Activated T-cell treated with anti-CD3 and anti-CD28 coated beads, Interleukin-2, amount 50 U/mL, for 72 hours (primary cell): ENCODE data around the gene MDP1. TPM values are rescaled to one million over a fixed set of nuclear protein-coding genes. Genes with fewer than 3 reads are reported as not detected.
"Not testable (repeated sequence)": the region's sequence is repeated elsewhere in the genome, so short reads cannot be mapped to it uniquely, and the experiment has no call there.

ENCODE experiments used
- ATAC-seq, 2 donors: fragments of 150-1000 bp; cut with Tn5 transposase; replicated peaks in 1 of 2; 2 replicates each; pipeline ENCODE4 v1.10.0; 2021; ENCODE audit warnings: moderate library complexity in 2 of 2, mild to moderate bottlenecking in 1 of 2
- DNase-seq, 2 donors: peaks; one replicate each; pipeline ENCODE4 v3.0.0; 2021 to 2022; ENCODE audit warnings: mixed read lengths in 1 of 2
- H3K27ac Mint-ChIP-seq: one replicate; pipeline ENCODE4 v1.8.0; 2022; ENCODE audit warnings: mild to moderate bottlenecking, moderate library complexity, mixed read lengths
- H3K27me3 Mint-ChIP-seq: one replicate; pipeline ENCODE4 v1.8.0; 2022; ENCODE audit warnings: low read depth, mixed read lengths
- H3K36me3 Mint-ChIP-seq, 2 donors: one replicate each; pipeline ENCODE4 v1.8.0; 2022; ENCODE audit warnings: mixed read lengths in 2 of 2, mild to moderate bottlenecking in 1 of 2; ENCODE audit not compliant: insufficient read depth in 2 of 2
- H3K4me1 Mint-ChIP-seq: one replicate; pipeline ENCODE4 v1.8.0; 2022; ENCODE audit warnings: low read depth, mixed read lengths
- H3K4me3 Mint-ChIP-seq, 2 donors: one replicate each; pipeline ENCODE4 v1.8.0; 2022; ENCODE audit warnings: mild to moderate bottlenecking in 2 of 2, mixed read lengths in 2 of 2, moderate library complexity in 2 of 2
- H3K9me3 Mint-ChIP-seq, 2 donors: one replicate each; pipeline ENCODE4 v1.8.0; 2022; ENCODE audit warnings: mixed read lengths in 2 of 2
- total RNA-seq, 2 donors: library from RNA; stranded (reverse); gene quantifications; one replicate each; pipeline ENCODE4 v1.2.3, GENCODE V29; 2022

MDP1 gene
- total RNA-seq, 2 donors from 2014 or later: 16.8 to 20.2 TPM

DNA sequence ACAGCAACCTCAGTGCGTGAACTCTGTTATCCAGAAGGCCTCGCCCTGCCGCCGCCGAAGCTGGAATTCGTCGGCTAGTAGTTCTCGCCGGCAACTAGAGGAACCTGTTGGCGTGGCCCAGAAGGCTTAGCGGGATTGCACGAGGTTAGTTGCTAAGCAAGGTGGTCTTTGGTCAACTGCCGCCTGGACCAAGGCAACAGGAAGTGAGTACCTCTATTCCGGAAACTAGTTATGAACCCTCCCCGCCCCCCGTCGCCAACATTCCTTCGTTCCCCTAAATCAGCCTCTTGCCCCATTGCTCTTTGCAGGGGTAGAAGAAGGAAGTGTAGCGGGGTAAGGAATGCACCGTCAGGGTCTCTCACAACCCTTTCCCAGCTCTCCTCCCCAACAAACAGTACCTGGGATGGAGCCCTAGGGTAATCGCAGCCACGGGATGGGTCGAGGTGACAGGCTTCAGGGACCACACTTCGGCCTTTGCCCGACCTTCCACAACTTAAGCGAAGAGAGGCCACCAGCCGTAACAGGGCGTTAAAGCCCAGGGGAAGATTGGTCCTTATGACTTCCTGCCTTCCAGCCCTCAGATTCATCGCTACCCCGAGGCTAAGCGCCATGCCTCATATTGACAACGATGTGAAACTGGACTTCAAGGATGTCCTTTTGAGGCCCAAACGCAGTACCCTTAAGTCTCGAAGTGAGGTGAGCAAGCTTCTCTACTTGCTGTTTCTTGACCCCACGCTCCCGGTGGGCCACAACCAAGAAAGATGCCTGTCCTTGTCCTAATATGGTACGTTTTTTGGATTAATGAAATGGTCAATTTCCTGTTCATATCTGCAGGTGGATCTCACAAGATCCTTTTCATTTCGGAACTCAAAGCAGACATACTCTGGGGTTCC lies 17.0 kb upstream of the MDP1 start, which contains the start of gene GMPR2:
Gene GMPR2 (plus strand): TSS at position 285 of the 893 bp plus-strand sequence. CDS start 325 bp downstream, at position 610.
- H3K9me3 Mint-ChIP-seq: no peaks in the 10 kb centered on the region
- H3K27ac Mint-ChIP-seq: peak within 1 kb of the TSS; percentile 85
- DNase-seq (peak; percentile 21 to 24), ATAC-seq (peak; percentile 58 to 61)
- H3K27me3 Mint-ChIP-seq: no peaks in the 10 kb centered on the region
- H3K4me1 Mint-ChIP-seq: peaks cover 65% of the 10 kb centered on the region
- peak within 1 kb of the TSS; percentile 71 to 84 for H3K4me3 Mint-ChIP-seq
- peaks cover 8 to 12% of the 10 kb centered on the region in 2 donors for H3K36me3 Mint-ChIP-seq

DNA sequence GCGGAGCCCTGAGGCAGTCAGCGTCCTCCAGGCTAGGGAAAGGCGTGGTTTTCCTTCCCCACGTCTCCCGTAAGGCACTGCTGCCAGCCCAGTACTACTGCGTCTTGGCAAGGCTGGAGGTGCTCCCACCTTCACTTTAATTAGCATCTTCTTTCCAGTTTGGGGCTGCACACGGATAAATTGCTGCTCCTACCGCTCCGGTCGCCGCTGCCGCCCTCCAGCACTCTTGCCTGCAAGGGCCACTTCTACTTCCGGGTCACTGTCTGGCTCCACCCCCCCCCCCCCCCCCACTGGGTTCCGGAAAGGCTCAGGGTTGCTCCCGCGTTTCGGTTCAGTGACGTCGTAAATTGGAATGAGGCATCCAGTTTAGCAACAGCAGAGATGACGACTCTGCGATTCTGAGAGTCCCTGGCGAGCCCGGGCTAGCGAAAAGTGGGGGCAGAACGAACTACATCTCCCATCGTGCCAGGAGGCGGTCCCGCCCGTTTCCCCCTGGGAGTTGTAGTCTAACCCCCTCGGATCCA lies 16.3 kb upstream of the MDP1 start, which contains the start of gene NEDD8:
Gene NEDD8 (minus strand): TSS at position 247 of the 524 bp plus-strand sequence. CDS start 100 bp downstream, at position 147.
- ATAC-seq (peak; percentile 87 to 93), DNase-seq (peak; percentile 90 to 93)
- H3K27me3 Mint-ChIP-seq: no peaks in the 10 kb centered on the region
- H3K36me3 Mint-ChIP-seq: peaks cover 8% of the 10 kb centered on the region in 2 donors
- peaks cover 63% of the 10 kb centered on the region for H3K4me1 Mint-ChIP-seq
- H3K27ac Mint-ChIP-seq: peak within 1 kb of the TSS; percentile 85
- peak within 1 kb of the TSS; percentile 71 to 84 for H3K4me3 Mint-ChIP-seq
- no peaks in the 10 kb centered on the region for H3K9me3 Mint-ChIP-seq

DNA sequence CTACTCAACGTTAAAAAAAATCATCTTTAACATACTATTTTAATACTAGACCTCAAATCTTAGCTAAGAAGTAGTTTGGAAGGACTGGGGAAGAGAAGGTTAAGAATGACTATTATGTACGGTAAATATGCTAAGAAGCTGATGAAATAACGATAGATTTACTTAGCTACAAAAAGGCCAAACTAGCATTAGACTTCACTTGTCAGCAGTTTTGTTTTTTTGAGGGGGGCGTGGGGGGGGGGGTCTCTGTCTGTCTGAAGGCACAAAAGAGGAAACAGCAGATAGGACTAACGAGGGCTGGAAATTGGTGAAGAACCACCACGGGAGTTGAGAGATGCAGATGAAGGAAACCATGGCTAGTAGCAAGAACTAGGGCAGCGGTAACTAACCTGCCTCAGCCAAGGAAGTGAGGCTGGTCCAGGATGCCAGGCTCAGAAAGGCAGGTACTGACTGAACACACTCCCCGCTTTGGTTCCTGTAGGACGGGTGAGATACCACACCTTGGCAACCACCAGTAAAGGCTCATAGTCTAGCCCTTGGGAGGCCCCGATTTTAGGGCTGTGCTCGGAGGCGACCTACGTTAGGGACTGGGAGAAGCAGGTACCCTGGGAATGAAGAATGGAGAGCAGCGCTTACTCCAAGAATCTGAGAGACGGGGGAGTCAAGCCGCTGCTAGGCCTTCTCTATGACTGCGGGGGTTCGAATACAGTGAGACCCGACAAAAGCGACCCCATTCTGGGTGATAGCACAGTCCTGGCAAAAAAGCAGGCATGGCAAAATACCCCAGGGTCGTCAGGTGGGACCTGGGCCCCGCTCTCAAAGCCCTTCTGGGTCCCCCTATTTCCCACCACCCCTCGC lies 15.6 kb upstream of the MDP1 start:
- H3K27me3 Mint-ChIP-seq: no peaks in the 10 kb centered on the region
- ATAC-seq: peak; percentile 22 to 27
- H3K36me3 Mint-ChIP-seq: peaks cover 9% of the 10 kb centered on the region in 2 donors
- peak overlapping the region; percentile 85 for H3K27ac Mint-ChIP-seq
- peak overlapping the region; percentile 71 to 84 for H3K4me3 Mint-ChIP-seq
- peaks cover 63% of the 10 kb centered on the region for H3K4me1 Mint-ChIP-seq
- DNase-seq: peak; percentile 29 to 30
- H3K9me3 Mint-ChIP-seq: no peaks in the 10 kb centered on the region

DNA sequence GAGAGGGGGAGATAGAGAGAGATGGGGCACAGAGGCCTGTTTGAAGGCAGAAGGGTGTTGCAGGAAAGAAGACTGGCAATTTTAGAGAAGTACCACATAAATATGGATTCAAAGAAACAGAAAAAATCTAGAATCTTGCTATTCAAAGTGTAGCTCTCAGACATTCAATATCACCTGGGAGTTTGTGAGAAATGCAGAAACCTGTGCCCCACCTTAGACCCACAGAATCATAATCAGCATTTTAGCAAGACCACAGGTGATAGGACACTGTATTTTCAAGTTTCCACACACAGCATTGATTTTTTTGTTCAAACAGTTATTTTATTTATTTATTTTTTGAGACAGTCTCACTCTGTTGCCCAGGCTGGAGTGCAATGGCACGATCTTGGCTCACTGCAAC lies 13.0 kb upstream of the MDP1 start:
- peaks cover 57% of the 10 kb centered on the region for H3K4me1 Mint-ChIP-seq
- no peaks in the 10 kb centered on the region for H3K9me3 Mint-ChIP-seq
- DNase-seq (no peak), ATAC-seq (no peak)
- H3K27me3 Mint-ChIP-seq: no peaks in the 10 kb centered on the region
- H3K27ac Mint-ChIP-seq: peak overlapping the region; percentile 36
- no peak overlapping the region for H3K4me3 Mint-ChIP-seq
- H3K36me3 Mint-ChIP-seq: peaks cover 6 to 15% of the 10 kb centered on the region in 2 donors

DNA sequence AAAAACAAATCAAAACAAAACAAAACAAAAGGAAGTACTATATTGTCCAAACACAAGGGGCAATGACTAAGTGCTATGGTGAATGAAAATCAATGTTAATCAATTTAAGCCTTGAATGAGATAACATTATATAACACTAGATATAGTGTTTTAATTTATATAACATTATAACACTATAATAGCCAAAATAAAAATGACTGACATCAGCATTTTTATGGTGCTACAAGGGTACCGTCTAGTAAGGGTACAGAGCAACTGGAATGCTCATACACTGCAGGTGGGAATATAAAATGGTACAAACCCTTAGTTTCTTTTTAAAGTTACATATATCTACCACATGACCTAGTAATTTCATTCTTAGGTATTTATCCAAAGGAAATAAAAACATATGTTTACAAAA lies 10.6 kb upstream of the MDP1 start:
- Mint-ChIP-seq H3K27ac (peak overlapping the region; percentile 94), H3K36me3 (peaks cover 4 to 13% of the 10 kb centered on the region in 2 donors), H3K4me1 (peaks cover 47% of the 10 kb centered on the region), H3K9me3 (no peaks in the 10 kb centered on the region), H3K27me3 (no peaks in the 10 kb centered on the region), H3K4me3 (peak overlapping the region in 1 of 2 donors; percentile 52)
- DNase-seq: no peak
- ATAC-seq: no peak

DNA sequence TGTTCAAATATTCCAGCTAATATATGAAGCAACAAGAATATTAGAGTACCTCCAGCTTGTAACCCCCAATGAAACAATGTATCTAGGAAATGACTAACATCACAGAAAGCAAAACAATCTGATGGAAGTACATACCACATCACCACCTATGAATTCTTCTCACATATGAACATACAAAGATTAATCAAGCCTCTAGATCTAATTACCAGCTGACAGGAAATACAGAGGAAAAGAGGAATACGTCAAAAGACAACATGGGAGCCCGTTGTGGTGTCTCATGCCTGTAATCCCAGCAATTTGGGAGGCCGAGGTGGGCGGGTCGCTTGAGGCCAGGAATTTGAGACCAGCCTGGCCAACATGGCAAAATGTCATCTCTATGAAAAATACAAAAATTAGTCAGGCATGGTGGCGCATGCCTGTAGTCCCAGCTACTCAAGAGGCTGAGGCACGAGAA lies 8.8 kb upstream of the MDP1 start:
- no peaks in the 10 kb centered on the region for H3K9me3 Mint-ChIP-seq
- H3K36me3 Mint-ChIP-seq: peaks cover 4 to 13% of the 10 kb centered on the region in 2 donors
- ATAC-seq: no peak
- no peaks in the 10 kb centered on the region for H3K27me3 Mint-ChIP-seq
- peaks cover 40% of the 10 kb centered on the region for H3K4me1 Mint-ChIP-seq
- H3K4me3 Mint-ChIP-seq: no peak overlapping the region
- DNase-seq: no peak
- H3K27ac Mint-ChIP-seq: peak overlapping the region; percentile 56

DNA sequence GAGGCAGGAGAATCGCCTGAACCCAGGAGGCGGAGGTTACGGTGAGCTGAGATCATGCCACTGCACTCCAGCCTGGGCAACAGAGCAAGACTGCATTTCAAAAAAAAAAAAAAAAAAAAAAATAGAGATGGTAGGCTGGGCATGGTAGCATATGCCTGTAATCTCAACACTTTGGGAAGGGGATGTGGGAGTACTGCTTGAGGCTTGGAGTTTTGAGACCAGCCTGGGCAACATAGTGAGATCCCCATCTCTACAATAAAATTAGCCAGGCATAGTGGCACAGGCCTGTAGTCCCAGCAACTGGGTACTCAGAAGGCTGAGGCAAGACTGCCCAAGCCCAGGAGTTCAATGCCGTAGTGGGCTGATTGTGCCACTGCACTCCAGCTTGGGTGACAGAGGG lies 7.1 kb upstream of the MDP1 start:
- H3K9me3 Mint-ChIP-seq, ATAC-seq, H3K27me3 Mint-ChIP-seq, H3K27ac Mint-ChIP-seq, H3K4me3 Mint-ChIP-seq, DNase-seq: not testable (repeated sequence)
- peaks cover 30% of the 10 kb centered on the region for H3K4me1 Mint-ChIP-seq
- H3K36me3 Mint-ChIP-seq: peaks cover 4 to 12% of the 10 kb centered on the region in 2 donors

DNA sequence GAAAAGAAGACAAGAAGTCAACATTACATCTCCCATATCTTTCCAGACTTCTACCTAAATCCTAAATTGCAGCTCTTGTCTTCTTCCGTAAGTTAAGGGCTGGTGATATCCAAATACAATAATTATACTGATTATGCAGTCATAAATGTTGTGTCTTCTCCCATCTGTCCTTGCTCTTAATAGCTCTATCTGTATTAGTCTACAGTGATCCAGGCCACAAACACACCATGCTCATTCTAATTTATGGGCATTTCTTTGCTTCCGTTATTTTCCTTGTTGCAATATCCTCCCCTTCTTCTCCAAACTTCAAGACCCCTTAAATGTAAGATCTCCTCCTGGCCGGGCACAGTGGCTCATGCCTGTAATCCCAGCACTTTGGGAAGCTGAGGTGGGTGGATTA lies 3.7 kb upstream of the MDP1 start:
- H3K27me3 Mint-ChIP-seq: no peaks in the 10 kb centered on the region
- H3K27ac Mint-ChIP-seq: no peak overlapping the region
- H3K9me3 Mint-ChIP-seq: no peaks in the 10 kb centered on the region
- no peak overlapping the region for H3K4me3 Mint-ChIP-seq
- DNase-seq: no peak
- H3K4me1 Mint-ChIP-seq: peaks cover 24% of the 10 kb centered on the region
- ATAC-seq: no peak
- H3K36me3 Mint-ChIP-seq: peaks cover 0 to 3% of the 10 kb centered on the region in 2 donors

DNA sequence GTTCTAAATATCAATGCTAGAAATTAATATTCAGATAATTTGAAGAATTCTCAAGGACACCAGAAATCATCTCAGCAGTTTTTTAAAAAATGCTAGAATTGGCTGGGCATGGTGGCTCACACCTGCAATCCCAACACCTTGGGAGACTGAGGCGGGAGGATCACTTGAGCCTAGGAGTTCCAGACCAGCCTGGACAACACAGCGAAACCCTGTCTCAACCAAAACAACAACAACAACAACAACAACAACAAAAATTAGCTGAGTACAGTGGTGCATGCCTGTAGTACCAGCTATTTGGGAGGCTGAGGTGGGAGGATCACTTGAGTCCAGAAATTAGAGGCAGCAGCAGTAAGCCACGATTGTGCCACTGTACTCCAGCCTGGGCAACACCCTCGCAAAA lies 3.2 kb upstream of the MDP1 start:
- Mint-ChIP-seq H3K27me3 (no peaks in the 10 kb centered on the region), H3K4me1 (peaks cover 26% of the 10 kb centered on the region), H3K4me3 (no peak overlapping the region), H3K36me3 (peaks cover 0 to 1% of the 10 kb centered on the region in 2 donors), H3K9me3 (no peaks in the 10 kb centered on the region), H3K27ac (no peak overlapping the region)
- no peak for DNase-seq
- no peak for ATAC-seq

DNA sequence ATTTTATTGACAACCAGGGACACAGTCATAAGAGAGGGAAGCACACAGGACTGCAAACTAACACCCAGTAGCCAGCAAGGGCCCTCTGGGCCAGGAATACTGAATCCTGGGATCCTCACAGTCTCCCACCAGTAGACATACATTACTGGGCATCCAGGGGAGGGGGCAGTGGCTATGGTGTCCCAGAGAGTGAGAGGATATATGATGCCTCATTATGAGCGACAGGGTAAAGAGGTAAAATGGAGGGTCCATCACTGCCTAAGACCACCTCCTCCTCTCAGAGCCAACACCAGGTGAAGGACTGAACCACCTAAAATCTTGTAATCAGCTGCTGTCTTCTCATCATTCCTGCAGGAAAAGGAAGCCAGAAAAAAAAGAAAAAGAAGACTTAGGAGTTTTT lies 1.0 kb upstream of the MDP1 start:
- not testable (repeated sequence) for H3K36me3 Mint-ChIP-seq, H3K4me3 Mint-ChIP-seq, H3K27me3 Mint-ChIP-seq, ATAC-seq, H3K9me3 Mint-ChIP-seq, DNase-seq
- peaks cover 40% of the 10 kb centered on the region for H3K4me1 Mint-ChIP-seq
- H3K27ac Mint-ChIP-seq: peak overlapping the region; percentile 93

DNA sequence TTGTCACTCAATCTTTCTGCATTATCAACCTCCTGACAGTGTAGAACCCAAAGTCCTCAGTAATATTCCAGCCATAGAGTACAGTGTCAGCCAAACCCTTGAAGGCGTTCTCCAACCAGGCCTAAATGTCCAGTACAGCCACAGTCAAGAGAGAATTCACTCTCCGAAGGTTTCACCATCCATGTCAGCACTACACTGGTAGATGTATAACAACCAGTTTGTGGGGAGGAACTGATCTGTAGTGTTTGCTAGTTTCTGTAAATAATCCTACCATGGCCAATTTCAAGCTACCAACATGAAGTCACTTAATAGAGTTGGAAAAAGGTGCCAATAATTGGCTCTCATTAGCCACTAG lies 456 bp upstream of the MDP1 start:
- Mint-ChIP-seq H3K4me3 (peak overlapping the region; percentile 79 to 91), H3K9me3 (no peaks in the 10 kb centered on the region), H3K36me3 (peaks cover 5% of the 10 kb centered on the region in 2 donors), H3K27ac (peak overlapping the region; percentile 93), H3K4me1 (peaks cover 45% of the 10 kb centered on the region), H3K27me3 (no peaks in the 10 kb centered on the region)
- DNase-seq: no peak
- ATAC-seq: no peak

DNA sequence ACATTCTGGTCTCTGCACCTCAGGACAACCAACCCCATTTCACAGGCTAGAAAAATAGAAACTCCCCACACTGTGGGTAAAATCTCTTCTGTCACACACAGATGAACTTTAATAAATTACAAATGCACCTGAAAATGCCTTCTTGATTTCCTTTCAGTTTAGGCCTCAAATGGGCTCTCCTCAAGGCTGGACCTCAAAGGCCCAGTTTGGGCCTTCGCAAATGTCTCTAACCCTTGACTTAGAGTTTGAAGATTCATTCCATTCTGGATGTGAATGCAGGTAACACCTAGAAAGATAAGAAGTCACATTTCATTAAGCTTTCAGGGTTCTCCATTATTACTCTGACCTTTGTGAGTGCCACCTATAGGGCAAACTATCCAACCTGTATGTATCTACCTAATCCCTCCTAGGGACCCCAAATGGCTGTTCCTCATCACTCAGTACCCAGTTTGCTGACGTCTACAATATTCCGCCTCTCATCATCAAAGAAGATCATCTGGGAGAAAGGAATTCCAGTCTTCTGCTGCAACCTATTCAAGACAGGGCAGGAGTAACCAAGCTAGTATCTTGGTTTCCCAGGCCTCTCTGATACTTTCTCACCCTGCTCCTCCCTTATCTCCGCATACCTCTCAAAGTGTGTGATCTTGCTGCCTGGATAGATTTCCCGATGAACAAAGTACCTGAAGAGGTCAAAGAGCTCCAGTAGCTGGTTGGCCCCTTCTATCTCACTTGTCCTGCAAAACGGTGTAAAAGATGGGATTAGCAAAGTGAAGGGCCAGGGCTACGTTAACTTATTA lies 1.8 kb downstream of the MDP1 start:
- H3K27ac Mint-ChIP-seq: peak overlapping the region; percentile 93
- no peaks in the 10 kb centered on the region for H3K9me3 Mint-ChIP-seq
- ATAC-seq: no peak
- no peaks in the 10 kb centered on the region for H3K27me3 Mint-ChIP-seq
- H3K4me3 Mint-ChIP-seq: peak overlapping the region; percentile 79 to 91
- DNase-seq: no peak
- H3K4me1 Mint-ChIP-seq: peaks cover 58% of the 10 kb centered on the region
- H3K36me3 Mint-ChIP-seq: peaks cover 13 to 16% of the 10 kb centered on the region in 2 donors
